H9 (cell line): ENCODE data around the gene ZFPM1. TPM values are rescaled to one million over a fixed set of nuclear protein-coding genes. Genes with fewer than 3 reads are reported as not detected.

Source experiments
- DNase-seq: peaks from one replicate; pipeline ENCODE4 v3.0.0-alpha.2; 2017
- H2AFZ ChIP-seq: one replicate; pipeline ENCODE4 v1.6.1; 2013; ENCODE audit warnings: mild to moderate bottlenecking, low read length, control low read depth, moderate library complexity
- H2AK5ac ChIP-seq: 2 replicates; pipeline ENCODE4 v1.6.1; 2013; ENCODE audit warnings: low read length, control low read depth, mixed read lengths; ENCODE audit not compliant: insufficient read length
- H2BK120ac ChIP-seq: one replicate; pipeline ENCODE4 v1.6.1; 2013; ENCODE audit warnings: low read depth, mild to moderate bottlenecking, low read length, control low read depth, inconsistent platforms; ENCODE audit not compliant: poor library complexity, severe bottlenecking
- H2BK12ac ChIP-seq: 2 replicates; pipeline ENCODE4 v1.6.1; 2013; ENCODE audit warnings: low read length, control low read depth, mixed read lengths, low read depth; ENCODE audit not compliant: insufficient read length
- H2BK15ac ChIP-seq: 2 replicates; pipeline ENCODE4 v1.6.1; 2013; ENCODE audit warnings: low read depth, low read length, control low read depth
- H2BK20ac ChIP-seq: one replicate; pipeline ENCODE4 v1.6.1; 2013; ENCODE audit warnings: low read depth, mild to moderate bottlenecking, low read length, control low read depth, inconsistent platforms; ENCODE audit not compliant: poor library complexity, severe bottlenecking
- H2BK5ac ChIP-seq: 2 replicates; pipeline ENCODE4 v1.6.1; 2013; ENCODE audit warnings: low read length, control low read depth, mixed read lengths; ENCODE audit not compliant: insufficient read length
- H3K14ac ChIP-seq: 2 replicates; pipeline ENCODE4 v1.6.1; 2013; ENCODE audit warnings: low read length, control low read depth; ENCODE audit not compliant: insufficient read depth
- H3K18ac ChIP-seq: 2 replicates; pipeline ENCODE4 v1.6.1; 2013; ENCODE audit warnings: low read depth, mild to moderate bottlenecking, mixed read lengths, low read length, control low read depth; ENCODE audit not compliant: insufficient read length
- H3K23ac ChIP-seq: 2 replicates; pipeline ENCODE4 v1.6.1; 2013; ENCODE audit warnings: low read length, control low read depth, mixed read lengths, low read depth; ENCODE audit not compliant: insufficient read length
- H3K23me2 ChIP-seq: 2 replicates; pipeline ENCODE4 v1.6.1; 2013; ENCODE audit warnings: low read depth, mild to moderate bottlenecking, mixed read lengths, low read length, control low read depth; ENCODE audit not compliant: insufficient read length, poor library complexity, severe bottlenecking
- H3K27ac ChIP-seq: 2 replicates; pipeline ENCODE4 v1.5.1; 2013; ENCODE audit warnings: low read length, control low read depth, mixed read lengths, low read depth; ENCODE audit not compliant: insufficient read length
- H3K27me3 ChIP-seq: 2 replicates; pipeline ENCODE4 v1.6.1; 2013; ENCODE audit warnings: low read length, control low read depth, inconsistent platforms; ENCODE audit not compliant: insufficient read depth
- H3K4ac ChIP-seq: 2 replicates; pipeline ENCODE4 v1.6.1; 2013; ENCODE audit warnings: low read depth, mild to moderate bottlenecking, control low read depth, inconsistent platforms, low read length, moderate library complexity
- H3K4me1 ChIP-seq: 2 replicates; pipeline ENCODE4 v1.6.1; 2013; ENCODE audit warnings: low read length, control low read depth, inconsistent platforms; ENCODE audit not compliant: insufficient read depth
- H3K4me2 ChIP-seq: 2 replicates; pipeline ENCODE4 v1.6.1; 2013; ENCODE audit warnings: low read length, control low read depth, mixed read lengths; ENCODE audit not compliant: insufficient read length, insufficient read depth
- H3K56ac ChIP-seq: 2 replicates; pipeline ENCODE4 v1.6.1; 2013; ENCODE audit warnings: low read depth, mild to moderate bottlenecking, mixed read lengths, low read length, control low read depth; ENCODE audit not compliant: insufficient read length
- H3K79me1 ChIP-seq: 2 replicates; pipeline ENCODE4 v1.6.1; 2013; ENCODE audit warnings: low read depth, mild to moderate bottlenecking, moderate library complexity, low read length, control low read depth, inconsistent platforms; ENCODE audit not compliant: insufficient read depth, poor library complexity, severe bottlenecking
- H3K79me2 ChIP-seq: 2 replicates; pipeline ENCODE4 v1.6.1; 2013; ENCODE audit warnings: low read length, control low read depth, inconsistent platforms; ENCODE audit not compliant: insufficient read depth
- H3K9ac ChIP-seq: 2 replicates; pipeline ENCODE4 v1.6.1; 2013; ENCODE audit warnings: low read length, control low read depth, mixed read lengths; ENCODE audit not compliant: insufficient read length; ENCODE audit errors: extremely low read depth
- H3K9me3 ChIP-seq: one replicate; pipeline ENCODE4 v1.6.1; 2013; ENCODE audit warnings: low read depth, low read length, inconsistent platforms; ENCODE audit not compliant: control insufficient read depth
- H3T11ph ChIP-seq: one replicate; pipeline ENCODE4 v1.6.1; 2013; ENCODE audit warnings: mild to moderate bottlenecking, low read length, control low read depth, inconsistent platforms
- H4K20me1 ChIP-seq: one replicate; pipeline ENCODE4 v1.6.1; 2013; ENCODE audit not compliant: control insufficient read depth, insufficient read length, insufficient read depth
- H4K5ac ChIP-seq: 2 replicates; pipeline ENCODE4 v1.6.1; 2013; ENCODE audit warnings: low read depth, mild to moderate bottlenecking, mixed read lengths, low read length, control low read depth; ENCODE audit not compliant: insufficient read length
- H4K8ac ChIP-seq: replicated peaks from 2 replicates; pipeline ENCODE4 v1.6.1; 2013; ENCODE audit warnings: low read length, control low read depth, mixed read lengths, low read depth; ENCODE audit not compliant: insufficient read length
- H4K91ac ChIP-seq: 2 replicates; pipeline ENCODE4 v1.6.1; 2013; ENCODE audit warnings: low read depth, mild to moderate bottlenecking, moderate library complexity, mixed read lengths, low read length, control low read depth; ENCODE audit not compliant: insufficient read length
- H3K27ac Mint-ChIP-seq, 3 experiments: 2 replicates in 2 of 3; 3 replicates in 1 of 3; pipeline ENCODE4 v1.8.0; 2020 to 2021; ENCODE audit warnings: mixed read lengths in 3 of 3, mild to moderate bottlenecking in 1 of 3, moderate library complexity in 1 of 3
- H3K27me3 Mint-ChIP-seq: 2 replicates; pipeline ENCODE4 v1.8.0; 2021; ENCODE audit warnings: low read depth, mild to moderate bottlenecking, moderate library complexity, mixed read lengths
- H3K36me3 Mint-ChIP-seq, 3 experiments: 2 replicates in 2 of 3; 3 replicates in 1 of 3; pipeline ENCODE4 v1.8.0; 2020 to 2021; ENCODE audit warnings: low read depth in 3 of 3, mixed read lengths in 3 of 3; ENCODE audit not compliant: insufficient read depth in 1 of 3
- H3K4me1 Mint-ChIP-seq, 2 experiments: 2 replicates each; pipeline ENCODE4 v1.8.0; 2020; ENCODE audit warnings: mixed read lengths in 2 of 2
- H3K4me3 Mint-ChIP-seq, 2 experiments: 2 replicates in 1 of 2; 3 replicates in 1 of 2; pipeline ENCODE4 v1.8.0; 2020 to 2021; ENCODE audit warnings: mild to moderate bottlenecking in 2 of 2, mixed read lengths in 2 of 2, moderate library complexity in 1 of 2
- H3K9me3 Mint-ChIP-seq, 2 experiments: 2 replicates in 1 of 2; 3 replicates in 1 of 2; pipeline ENCODE4 v1.8.0; 2020; ENCODE audit warnings: mild to moderate bottlenecking in 2 of 2, mixed read lengths in 2 of 2, moderate library complexity in 1 of 2
- WGBS: extraction: QIAGEN DNeasy Blood & Tissue Kit; methylation state at CpG from one replicate; pipeline ENCODE4 v1.1.7; 2013; ENCODE audit warnings: missing lambda C conversion rate, low lambda C conversion rate, mixed read lengths; ENCODE audit not compliant: insufficient read length; ENCODE audit errors: extremely low coverage; 5-methylcytosine and 5-hydroxymethylcytosine counted together
- total RNA-seq: library from RNA; stranded (reverse); gene quantifications from 2 replicates; pipeline ENCODE4 v1.2.1, GENCODE V29; 2021
- TF ChIP-seq, protein P1 (sequence below): fragments of 200-600 bp; sonication (generic); conservative IDR thresholded peaks from 3 replicates; pipeline ENCODE4 v1.8.0; 2021; ENCODE audit warnings: antibody characterized with exemption, mild to moderate bottlenecking

ZFPM1 gene
- total RNA-seq, 1 experiment from 2014 or later, result 3.6 TPM

DNA sequence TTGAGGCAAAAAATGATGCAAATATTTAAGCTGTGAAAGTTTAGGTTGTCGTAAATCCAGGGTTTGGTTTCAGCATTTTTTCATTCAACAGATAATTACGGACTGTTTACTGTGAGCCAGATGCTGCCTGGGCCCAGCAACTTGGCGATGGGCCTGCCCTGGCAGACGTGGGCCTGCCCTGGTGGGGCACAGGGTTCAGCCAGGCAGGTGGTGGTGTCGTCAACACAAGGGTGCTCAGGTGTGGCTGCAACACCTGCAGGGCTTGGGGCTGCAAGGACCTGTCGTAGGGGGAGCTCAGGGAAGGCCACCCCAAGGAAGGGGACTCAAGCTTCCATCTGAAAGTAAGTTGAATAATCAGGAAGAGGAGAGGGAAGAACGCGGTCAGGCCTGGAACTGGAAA is 132.2 kb downstream of the ZFPM1 start:
- no peak overlapping the region for H2AFZ ChIP-seq
- H4K91ac ChIP-seq, result no peak overlapping the region
- no peaks in the 10 kb centered on the region for H3K9me3 Mint-ChIP-seq
- TF ChIP-seq, protein P1, sequence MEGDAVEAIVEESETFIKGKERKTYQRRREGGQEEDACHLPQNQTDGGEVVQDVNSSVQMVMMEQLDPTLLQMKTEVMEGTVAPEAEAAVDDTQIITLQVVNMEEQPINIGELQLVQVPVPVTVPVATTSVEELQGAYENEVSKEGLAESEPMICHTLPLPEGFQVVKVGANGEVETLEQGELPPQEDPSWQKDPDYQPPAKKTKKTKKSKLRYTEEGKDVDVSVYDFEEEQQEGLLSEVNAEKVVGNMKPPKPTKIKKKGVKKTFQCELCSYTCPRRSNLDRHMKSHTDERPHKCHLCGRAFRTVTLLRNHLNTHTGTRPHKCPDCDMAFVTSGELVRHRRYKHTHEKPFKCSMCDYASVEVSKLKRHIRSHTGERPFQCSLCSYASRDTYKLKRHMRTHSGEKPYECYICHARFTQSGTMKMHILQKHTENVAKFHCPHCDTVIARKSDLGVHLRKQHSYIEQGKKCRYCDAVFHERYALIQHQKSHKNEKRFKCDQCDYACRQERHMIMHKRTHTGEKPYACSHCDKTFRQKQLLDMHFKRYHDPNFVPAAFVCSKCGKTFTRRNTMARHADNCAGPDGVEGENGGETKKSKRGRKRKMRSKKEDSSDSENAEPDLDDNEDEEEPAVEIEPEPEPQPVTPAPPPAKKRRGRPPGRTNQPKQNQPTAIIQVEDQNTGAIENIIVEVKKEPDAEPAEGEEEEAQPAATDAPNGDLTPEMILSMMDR, result no peak
- no peak overlapping the region; the same call in 1 of the 2 replicates for H3K14ac ChIP-seq
- H3K4me1 Mint-ChIP-seq, result no peaks in the 10 kb centered on the region
- no peak overlapping the region for H3T11ph ChIP-seq
- no peak overlapping the region for H3K4me3 Mint-ChIP-seq
- no peak overlapping the region for H3K18ac ChIP-seq
- H3K27me3 Mint-ChIP-seq, result no peaks in the 10 kb centered on the region
- no CpG with 5 or more reads among the region's 8 CpGs for WGBS
- no peak overlapping the region for H2BK5ac ChIP-seq
- no peak overlapping the region for H3K4me2 ChIP-seq
- no peak overlapping the region for H2BK12ac ChIP-seq
- H3K36me3 Mint-ChIP-seq, result peaks cover 29 to 71% (median 68%) of the 10 kb centered on the region in 3 experiments; a peak in 6 of 7 replicates
- H3K4me1 ChIP-seq, result no peaks in the 10 kb centered on the region
- no peak overlapping the region for H3K4ac ChIP-seq
- no peak overlapping the region for H3K9ac ChIP-seq
- H3K27me3 ChIP-seq, result no peaks in the 10 kb centered on the region
- peaks cover 3% of the 10 kb centered on the region for H4K20me1 ChIP-seq
- H3K23ac ChIP-seq, result no peak overlapping the region
- H3K9me3 ChIP-seq, result no peaks in the 10 kb centered on the region
- peak overlapping the region in 1 of 3 experiments; percentile 81; a peak in 4 of 7 replicates for H3K27ac Mint-ChIP-seq
- H2BK120ac ChIP-seq, result no peak overlapping the region
- H4K5ac ChIP-seq, result no peak overlapping the region
- H2BK20ac ChIP-seq, result no peak overlapping the region
- no peak overlapping the region for H2AK5ac ChIP-seq
- H3K79me1 ChIP-seq, result peaks cover 4% of the 10 kb centered on the region
- H3K79me2 ChIP-seq, result peaks cover 10% of the 10 kb centered on the region
- no peak overlapping the region for H3K56ac ChIP-seq
- H3K23me2 ChIP-seq, result no peaks in the 10 kb centered on the region
- no peak for DNase-seq
- H2BK15ac ChIP-seq, result no peak overlapping the region
- no peak overlapping the region for H4K8ac ChIP-seq
- no peak overlapping the region for H3K27ac ChIP-seq
